ENCODE measurements around the gene HSF4.

- TF ChIP-seq CTCF (IDR thresholded peaks at IDR 0.05) (no peak), EP300 (IDR thresholded peaks at IDR 0.05) (no peak), POLR2AphosphoS5 (IDR thresholded peaks at IDR 0.05) (no peak)
Observed at GRCh38 chr16:67148221-67148620, 16.3 kb upstream of the HSF4 start.
